GM12801 (cell line): Measurements from ENCODE around the gene MED16.

Experiments
- CTCF ChIP-seq: IDR thresholded peaks from one replicate; pipeline ENCODE4 v1.5.1; 2011; ENCODE audit warnings: control low read depth; ENCODE audit not compliant: insufficient read length; ENCODE audit errors: extremely low read depth

MED16 gene

GRCh38 chr19:926589-927350 is 33.8 kb upstream of the MED16 start:
- TF ChIP-seq CTCF: no peak

- no peak for TF ChIP-seq CTCF
Observed at GRCh38 chr19:926323-926588, 33.3 kb upstream of the MED16 start.

GRCh38 chr19:925526-926322 is 32.7 kb upstream of the MED16 start, which contains the start of gene ARID3A:
ARID3A (plus strand) TSS chr19:926035; CDS start chr19:929529, 3,494 bp downstream.
- no peak for TF ChIP-seq CTCF

- no peak for TF ChIP-seq CTCF
Observed at GRCh38 chr19:925087-925525, 32.1 kb upstream of the MED16 start.

- TF ChIP-seq CTCF: no peak
Observed at GRCh38 chr19:924553-925086, 31.6 kb upstream of the MED16 start.

GRCh38 chr19:920051-920864 is 27.3 kb upstream of the MED16 start:
- TF ChIP-seq CTCF: no peak
